OCI-LY7 (cell line): ENCODE measurements around the gene MDK. TPM values are rescaled to one million over a fixed set of nuclear protein-coding genes. Genes with fewer than 3 reads are reported as not detected.

Source experiments
- BruUV-seq: library from RNA; stranded (reverse); fragments of 400-500 nt; replicated peaks from 2 replicates; lab custom pipeline; 2021; lab: Mats Ljungman, UMichigan
- CTCF ChIA-PET: fragments of 300-600 bp; sonication (Branson Sonifier 250); formaldehyde crosslinking; loops from one replicate; lab custom pipeline; 2022; ENCODE audit warnings: antibody characterized with exemption; ENCODE audit not compliant: unreplicated experiment; lab: Charles Lee
- POLR2A ChIA-PET: fragments of 300-600 bp; sonication (Branson Sonifier 250); formaldehyde crosslinking; loops from one replicate; lab custom pipeline; 2022; ENCODE audit warnings: antibody characterized with exemption; lab: Charles Lee
- DNase-seq: peaks from one replicate; pipeline ENCODE4 v3.0.0-alpha.2; 2015; ENCODE audit warnings: low spot score
- H2AFZ ChIP-seq: fragments of 200-600 bp; sonication (generic), shearing (Covaris generic); 2 replicates; pipeline ENCODE4 v1.6.1; 2014; ENCODE audit warnings: mild to moderate bottlenecking, antibody characterized with exemption, low read length, moderate library complexity
- H3K27ac ChIP-seq: fragments of 200-600 bp; sonication (generic); 2 replicates; pipeline ENCODE4 v1.5.1; 2014; ENCODE audit warnings: mixed run types, low read depth, mild to moderate bottlenecking, moderate library complexity, low read length, inconsistent platforms; ENCODE audit not compliant: poor library complexity, severe bottlenecking
- H3K36me3 ChIP-seq: fragments of 200-600 bp; sonication (generic); 2 replicates; pipeline ENCODE4 v1.6.1; 2014; ENCODE audit warnings: mild to moderate bottlenecking, antibody characterized with exemption, low read length, moderate library complexity, mixed read lengths; ENCODE audit not compliant: insufficient read depth
- H3K4me1 ChIP-seq: fragments of 200-600 bp; sonication (generic); 2 replicates; pipeline ENCODE4 v1.5.1; 2014; ENCODE audit warnings: mild to moderate bottlenecking, low read length; ENCODE audit not compliant: insufficient read depth, poor library complexity, severe bottlenecking
- H3K4me2 ChIP-seq: fragments of 200-600 bp; sonication (generic); 2 replicates; pipeline ENCODE4 v1.6.1; 2014; ENCODE audit warnings: mild to moderate bottlenecking, low read length
- H3K4me3 ChIP-seq: fragments of 200-600 bp; sonication (generic); 2 replicates; pipeline ENCODE4 v1.5.1; 2014; ENCODE audit warnings: mild to moderate bottlenecking, low read depth, low read length; ENCODE audit not compliant: poor library complexity, severe bottlenecking
- H3K79me2 ChIP-seq: fragments of 200-600 bp; sonication (generic); 2 replicates; pipeline ENCODE4 v1.6.1; 2016; ENCODE audit warnings: low read depth, mild to moderate bottlenecking, low read length, moderate library complexity, mixed read lengths; ENCODE audit not compliant: insufficient read depth
- H3K9me2 ChIP-seq: fragments of 200-600 bp; sonication (generic); 2 replicates; pipeline ENCODE4 v1.6.1; 2016; ENCODE audit warnings: mild to moderate bottlenecking, low read length, mixed read lengths; ENCODE audit not compliant: insufficient read depth
- H3K9me3 ChIP-seq: fragments of 200-600 bp; sonication (generic); 2 replicates; pipeline ENCODE4 v1.6.1; 2014; ENCODE audit warnings: mild to moderate bottlenecking, mixed run types, low read length, mixed read lengths
- H4K20me1 ChIP-seq: fragments of 200-600 bp; sonication (generic); 2 replicates; pipeline ENCODE4 v1.6.1; 2014; ENCODE audit warnings: mild to moderate bottlenecking, antibody characterized with exemption, low read length, moderate library complexity, mixed read lengths; ENCODE audit not compliant: insufficient read depth
- CTCF ChIP-seq: fragments of 200-600 bp; sonication (generic); conservative IDR thresholded peaks from 2 replicates; pipeline ENCODE4 v1.5.1; 2014; ENCODE audit warnings: mild to moderate bottlenecking, antibody characterized with exemption, low read length, moderate library complexity, mixed read lengths
- EZH2phosphoT487 ChIP-seq: fragments of 200-600 bp; sonication (generic); IDR thresholded peaks from 2 replicates; pipeline ENCODE4 v1.6.1; 2018; ENCODE audit warnings: low read depth, borderline replicate concordance, mild to moderate bottlenecking, mixed run types, antibody characterized with exemption, low read length, moderate library complexity, mixed read lengths
- intact Hi-C: fragments of 100-400 bp; cut with micrococcal nuclease; formaldehyde crosslinking; loops from one replicate; pipeline ENCODE4 v1.10.0; 2022; ENCODE audit not compliant: unreplicated experiment
- total RNA-seq, 2 experiments: library from RNA; depleted of rRNA in 1 of 2; stranded (reverse); fragments of >200 nt in 1 of 2; shearing (Covaris generic) in 1 of 2; gene quantifications; 2 replicates each; pipeline ENCODE4 v1.2.3, GENCODE V29; 2014 to 2022

Gene MDK
- total RNA-seq, 2 experiments from 2014 or later = 5.1 to 6.2 TPM

- no TSS peak for BruUV-seq
- intact Hi-C loops = no loop called here
- no peak overlapping the region for H2AFZ ChIP-seq
- H3K27ac ChIP-seq = no peak overlapping the region
- H4K20me1 ChIP-seq = no peaks in the 10 kb centered on the region
- no peaks in the 10 kb centered on the region for H3K9me3 ChIP-seq
- no peaks in the 10 kb centered on the region for H3K79me2 ChIP-seq
- H3K36me3 ChIP-seq = peaks cover 16% of the 10 kb centered on the region; the same call in 1 of the 2 replicates
- no peak for TF ChIP-seq EZH2phosphoT487
- no peak for TF ChIP-seq CTCF
- ChIA-PET CTCF (no interaction called here), POLR2A (no interaction called here)
- H3K4me2 ChIP-seq = no peak overlapping the region
- no peaks in the 10 kb centered on the region for H3K4me1 ChIP-seq
- H3K4me3 ChIP-seq = no peak overlapping the region
- no peaks in the 10 kb centered on the region for H3K9me2 ChIP-seq
- no peak for DNase-seq
Observed at GRCh38 chr11:46393759-46394158, 12.3 kb downstream of the MDK start.

- CTCF ChIA-PET = no interaction called here
- POLR2A ChIA-PET = no interaction called here
- no peak overlapping the region for H3K4me3 ChIP-seq
- H3K9me3 ChIP-seq = no peaks in the 10 kb centered on the region
- no peaks in the 10 kb centered on the region for H3K9me2 ChIP-seq
- no peaks in the 10 kb centered on the region for H3K4me1 ChIP-seq
- no peak overlapping the region for H2AFZ ChIP-seq
- no peak for TF ChIP-seq EZH2phosphoT487
- TF ChIP-seq CTCF = no peak
- H4K20me1 ChIP-seq = no peaks in the 10 kb centered on the region
- H3K79me2 ChIP-seq = no peaks in the 10 kb centered on the region
- no peak overlapping the region for H3K4me2 ChIP-seq
- no peak for DNase-seq
- intact Hi-C loops = no loop called here
- no peak overlapping the region for H3K27ac ChIP-seq
- no TSS peak for BruUV-seq
- peaks cover 17% of the 10 kb centered on the region; the same call in 1 of the 2 replicates for H3K36me3 ChIP-seq
Observed at GRCh38 chr11:46397526-46397925, 16.1 kb downstream of the MDK start.

GRCh38 chr11:46402957-46403902, 21.8 kb downstream of the MDK start:
- no peak for TF ChIP-seq EZH2phosphoT487
- TF ChIP-seq CTCF = no peak
- Histone ChIP-seq H2AFZ (no peak overlapping the region), H4K20me1 (no peaks in the 10 kb centered on the region), H3K4me2 (no peak overlapping the region), H3K9me2 (no peaks in the 10 kb centered on the region), H3K27ac (no peak overlapping the region), H3K9me3 (no peaks in the 10 kb centered on the region), H3K36me3 (peaks cover 34% of the 10 kb centered on the region), H3K79me2 (no peaks in the 10 kb centered on the region), H3K4me3 (no peak overlapping the region), H3K4me1 (no peaks in the 10 kb centered on the region)
- DNase-seq = no peak
- ChIA-PET POLR2A (interaction anchor here (0.9 kb wide), 1 partner anchor 48 kb away, joined by 3 read pairs; no protein-coding TSS in a partner anchor), CTCF (no interaction called here)
- intact Hi-C loops = no loop called here
- no TSS peak for BruUV-seq
